ENCODE measurements around the gene NR2C2AP.

NR2C2AP gene

GRCh38 chr19:19214892-19215291 lies 11.7 kb upstream of the NR2C2AP start:
- no peak for DNase-seq (ENCODE audit: low read depth in 2 of 2)

GRCh38 chr19:19214159-19214490 lies 10.9 kb upstream of the NR2C2AP start:
- DNase-seq (ENCODE audit: low read depth in 2 of 2) = no peak

GRCh38 chr19:19213426-19214158 lies 10.4 kb upstream of the NR2C2AP start:
- DNase-seq (ENCODE audit: low read depth in 2 of 2) = no peak

- no peak for DNase-seq (ENCODE audit: low read depth in 2 of 2)
These were observed 9.7 kb upstream of the NR2C2AP start for GRCh38 chr19:19212916-19213315.

GRCh38 chr19:19211499-19212420 lies 8.5 kb upstream of the NR2C2AP start, which contains the start of gene NCAN:
NCAN (plus strand) TSS chr19:19211958; CDS start chr19:19216954, 4,996 bp downstream.
- no peak for DNase-seq (ENCODE audit: low read depth in 2 of 2)

DNA sequence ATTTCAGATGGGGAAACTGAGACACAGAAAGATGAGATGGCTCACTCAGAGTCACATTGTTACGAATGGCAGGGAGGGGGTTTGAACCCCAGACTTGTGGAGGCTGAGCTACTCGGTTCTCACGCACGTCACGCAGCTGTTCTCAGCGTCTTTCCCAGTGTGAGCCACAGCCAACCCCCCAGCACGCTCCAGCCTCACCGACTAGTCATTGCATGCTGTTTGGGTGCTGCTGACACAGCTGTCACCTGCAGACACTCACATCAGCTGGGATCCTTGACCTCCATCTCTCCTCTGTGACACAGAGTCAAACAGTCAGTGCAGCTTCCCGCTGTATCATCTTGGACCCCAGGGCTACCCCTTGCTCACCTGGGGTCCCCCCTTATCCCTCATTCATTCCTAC lies 6.2 kb upstream of the NR2C2AP start:
- no peak for DNase-seq (ENCODE audit: low read depth in 2 of 2)

DNA sequence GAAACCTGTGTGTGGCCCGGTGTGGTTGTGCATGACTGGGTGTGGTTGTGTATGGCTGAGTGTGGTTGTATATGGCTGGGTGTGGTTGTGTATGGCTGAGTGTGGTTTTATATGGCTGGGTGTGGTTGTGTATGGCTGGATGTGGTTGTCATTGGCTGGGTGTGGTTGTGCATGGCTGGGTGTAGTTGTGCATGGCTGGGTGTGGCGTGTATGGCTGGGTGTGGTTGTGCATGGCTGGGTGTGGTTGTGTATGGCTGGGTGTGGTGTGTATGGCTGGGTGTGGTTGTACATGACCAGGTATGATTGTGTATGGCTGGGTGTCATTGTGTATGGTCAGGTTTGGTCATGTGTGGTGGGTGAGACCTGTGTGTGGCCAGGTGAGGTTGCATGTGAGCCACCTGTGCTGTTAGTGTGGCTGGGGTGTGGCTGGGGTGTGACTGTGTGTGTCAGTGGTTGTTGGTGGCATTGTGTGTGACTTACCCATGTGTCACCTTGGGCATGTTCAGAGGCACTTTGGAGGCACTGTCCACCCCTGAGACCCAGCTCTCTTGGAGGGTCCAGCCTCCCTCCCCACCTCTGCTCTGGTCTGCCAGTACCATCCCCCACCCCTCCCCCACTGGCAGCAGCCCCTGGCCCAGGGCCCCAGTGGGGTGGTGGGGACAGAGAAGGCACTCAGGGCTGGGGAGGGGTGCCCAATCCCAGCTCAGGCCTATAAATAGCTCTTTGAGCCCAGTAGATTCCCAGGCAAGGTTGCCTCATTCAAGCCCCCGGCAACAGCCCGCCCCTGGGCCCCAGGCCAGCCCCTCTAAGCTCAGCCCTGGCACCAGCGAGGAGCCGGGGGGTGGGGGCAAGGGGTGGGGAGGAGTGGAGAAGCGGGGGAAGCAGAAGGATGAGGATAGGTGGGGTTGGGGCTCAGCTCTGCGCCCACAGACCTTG lies 4.7 kb upstream of the NR2C2AP start:
- DNase-seq (ENCODE audit: low read depth in 2 of 2) = no peak

DNA sequence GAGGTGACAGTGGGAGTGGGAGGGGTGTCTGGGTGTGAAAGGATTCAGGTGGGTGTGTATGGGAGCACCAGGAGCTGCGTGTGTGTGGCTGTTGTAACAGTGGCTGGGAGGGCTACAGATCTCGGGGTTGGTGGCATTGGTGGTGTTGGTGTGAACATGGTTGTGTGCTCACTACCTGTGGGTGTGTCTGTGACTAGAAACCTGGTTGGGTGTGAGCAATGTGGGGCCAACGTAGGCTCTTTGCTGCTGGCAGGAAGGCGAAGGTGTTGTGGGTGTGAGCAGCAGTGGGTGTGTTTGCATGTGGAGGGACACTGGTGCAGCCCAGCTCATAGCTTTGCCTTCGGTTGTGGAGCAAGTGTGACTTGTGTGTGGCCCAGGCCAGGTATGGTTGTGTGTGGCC lies 3.7 kb upstream of the NR2C2AP start:
- DNase-seq (ENCODE audit: low read depth in 2 of 2) = no peak

GRCh38 chr19:19205416-19206410 lies 2.5 kb upstream of the NR2C2AP start:
- no peak for DNase-seq (ENCODE audit: low read depth in 2 of 2)

DNA sequence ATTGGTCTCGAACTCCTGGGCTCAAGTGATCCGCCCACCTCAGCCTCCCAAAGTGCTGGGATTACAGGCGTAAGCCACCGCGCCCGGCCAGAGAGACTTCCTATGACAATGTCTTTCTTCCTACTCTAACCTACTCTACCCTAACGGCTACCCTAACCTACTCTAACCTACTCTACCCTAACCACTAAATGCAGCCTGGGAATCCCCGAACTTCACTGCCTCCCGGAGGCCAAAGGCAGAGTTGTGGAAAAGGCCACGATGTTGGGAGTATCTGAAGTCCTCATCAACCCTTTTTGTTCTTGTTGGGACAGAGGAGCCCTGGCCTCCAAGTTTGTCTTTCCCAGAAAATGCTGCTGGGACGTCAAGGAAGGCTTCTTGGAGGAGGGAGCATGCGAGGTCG lies 967 bp upstream of the NR2C2AP start:
- DNase-seq (ENCODE audit: low read depth in 2 of 2) = no peak

- DNase-seq (ENCODE audit: low read depth in 2 of 2) = no peak
These were observed 555 bp downstream of the NR2C2AP start for GRCh38 chr19:19202707-19203011.

DNA sequence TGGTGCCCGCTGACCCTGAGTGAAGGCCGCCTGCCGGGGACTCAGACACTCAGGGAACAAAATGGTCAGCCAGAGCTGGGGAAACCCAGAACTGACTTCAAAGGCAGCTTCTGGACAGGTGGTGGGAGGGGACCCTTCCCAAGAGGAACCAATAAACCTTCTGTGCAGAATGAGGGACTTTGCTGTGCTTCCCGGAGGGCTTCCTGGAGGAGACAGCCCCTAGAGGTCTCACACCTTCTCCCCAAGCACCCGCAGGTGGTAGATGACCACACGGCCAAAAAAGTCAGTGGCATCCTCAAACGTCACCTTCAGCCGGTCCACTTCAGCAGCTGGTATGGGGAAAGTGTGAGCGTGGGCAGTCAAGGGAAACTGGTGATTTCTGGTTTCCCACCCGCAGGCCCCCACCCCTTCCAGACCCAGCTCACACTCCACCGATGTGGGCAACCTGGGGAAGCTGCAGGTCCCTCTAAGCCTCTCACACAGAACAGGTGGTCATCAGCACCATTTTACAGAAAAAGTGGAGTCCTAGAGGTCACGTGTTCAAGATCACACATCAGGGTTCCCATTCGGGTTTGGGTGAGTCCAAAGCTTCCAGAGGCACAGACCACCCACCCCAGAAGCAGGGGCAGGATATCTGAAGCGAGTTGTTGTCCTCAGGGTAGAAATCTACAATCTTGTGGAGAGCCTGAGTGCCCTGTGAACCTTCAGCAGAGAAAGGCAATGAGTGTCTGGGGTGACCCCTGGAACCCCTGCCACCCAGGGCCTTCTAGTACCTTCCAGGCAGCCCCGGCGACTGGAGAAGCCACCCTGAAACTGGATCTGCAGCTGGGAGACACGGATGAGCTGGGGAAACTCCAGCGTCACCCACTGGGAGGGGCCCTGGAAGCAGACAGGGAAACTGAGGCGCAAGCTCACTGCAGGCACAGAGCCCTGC lies 1.2 kb downstream of the NR2C2AP start:
- DNase-seq (ENCODE audit: low read depth in 2 of 2) = no peak

- no peak for DNase-seq (ENCODE audit: low read depth in 2 of 2)
These were observed 9.3 kb downstream of the NR2C2AP start for GRCh38 chr19:19193926-19194325.

DNA sequence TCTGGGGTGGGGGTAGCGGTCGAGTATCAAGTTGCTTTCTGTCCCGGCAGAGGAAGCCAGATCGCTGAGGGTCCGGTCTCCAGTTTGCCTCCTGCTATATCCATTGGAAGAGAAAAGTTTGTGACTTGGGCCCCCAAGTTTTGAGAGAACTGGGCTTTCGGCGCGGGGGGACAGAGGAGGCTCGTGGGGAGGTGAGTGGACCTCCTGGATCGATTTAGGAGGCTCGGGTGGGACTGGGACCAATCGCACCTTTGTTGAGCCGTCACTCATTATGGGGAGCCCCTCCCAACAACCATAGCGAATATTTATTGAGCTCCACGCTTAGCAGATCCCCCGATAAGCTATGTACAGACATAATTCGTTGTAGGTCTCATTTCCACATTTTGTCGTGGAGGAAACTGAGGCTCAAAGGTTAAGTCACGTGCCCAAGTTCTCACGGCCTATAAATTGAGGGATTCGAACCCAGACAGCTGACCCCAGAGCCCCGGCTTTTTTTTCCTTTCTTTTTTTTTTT lies 10.2 kb downstream of the NR2C2AP start:
- DNase-seq (ENCODE audit: low read depth in 2 of 2) = no peak

DNA sequence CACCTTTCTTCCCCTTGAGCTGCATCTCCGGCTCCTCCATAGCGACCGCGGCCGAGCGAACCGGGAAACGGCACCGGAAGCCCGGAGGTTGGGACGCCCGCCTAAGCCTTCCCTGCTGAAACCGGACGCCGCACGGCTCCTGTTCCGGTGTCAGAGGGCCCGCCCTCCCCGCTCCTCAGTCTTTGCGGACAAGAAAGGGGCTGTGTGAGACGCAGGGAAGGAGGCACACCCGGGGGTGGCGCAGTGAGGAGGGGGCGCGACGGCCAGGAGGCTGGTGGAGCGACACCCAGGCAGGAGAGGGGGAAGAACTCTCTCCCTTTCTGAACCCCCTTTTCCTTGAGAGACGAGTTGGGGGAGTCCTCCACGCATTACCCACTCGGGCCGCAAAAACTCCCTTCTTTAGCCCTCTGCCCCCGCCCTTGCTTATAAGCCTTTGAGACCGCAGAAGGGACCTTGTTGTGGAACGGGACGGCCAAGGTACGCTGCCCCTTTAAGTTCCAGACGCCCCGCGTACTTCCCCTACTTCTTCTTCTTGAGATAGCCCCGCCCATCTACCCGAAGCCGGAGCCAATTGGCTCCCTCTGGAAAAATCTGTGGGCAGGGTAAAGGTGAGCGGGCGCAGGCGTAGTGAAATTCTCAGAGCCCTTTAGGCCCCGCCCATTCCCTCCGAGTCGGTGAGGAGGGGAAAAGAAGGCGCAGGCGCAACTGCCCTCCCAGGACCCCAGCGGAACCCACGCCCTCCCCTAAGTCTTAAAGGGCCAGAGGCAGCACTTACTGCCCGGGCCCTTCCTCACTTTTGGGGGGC lies 10.9 kb downstream of the NR2C2AP start, which contains the start of the genes BORCS8 and RFXANK:
BORCS8 (minus strand) TSS at position 75 of the 805 bp plus-strand sequence; CDS start at position 40, 35 bp downstream.
RFXANK (plus strand) TSS at position 181 of the 805 bp plus-strand sequence. CDS start 1,689 bp downstream, outside the sequence.
- peak; percentile 99 for DNase-seq (ENCODE audit: low read depth in 2 of 2)

DNA sequence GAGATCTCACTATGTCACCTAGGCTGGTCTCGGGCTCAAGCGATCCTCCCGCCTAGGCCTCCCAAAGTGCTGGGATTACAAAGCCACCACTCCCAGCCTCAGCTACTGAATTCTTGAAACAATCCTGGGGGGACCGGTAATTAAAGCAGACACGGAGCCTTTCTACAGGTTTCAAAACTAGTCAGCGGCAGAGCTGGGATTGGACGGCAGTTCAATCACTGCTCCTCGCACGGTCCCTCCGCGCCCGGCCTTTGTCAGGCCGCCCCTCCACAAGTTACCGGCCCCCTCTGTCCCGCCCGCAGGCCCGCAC lies 11.5 kb downstream of the NR2C2AP start:
- DNase-seq (ENCODE audit: low read depth in 2 of 2) = no peak

- no peak for DNase-seq (ENCODE audit: low read depth in 2 of 2)
These were observed 16.5 kb downstream of the NR2C2AP start for GRCh38 chr19:19186742-19187141.
